ENCODE data around the gene PCSK2.
A peak's percentile ranks its signal among the peaks of the same experiment; 100 is the strongest.

The PCSK2 gene

DNA sequence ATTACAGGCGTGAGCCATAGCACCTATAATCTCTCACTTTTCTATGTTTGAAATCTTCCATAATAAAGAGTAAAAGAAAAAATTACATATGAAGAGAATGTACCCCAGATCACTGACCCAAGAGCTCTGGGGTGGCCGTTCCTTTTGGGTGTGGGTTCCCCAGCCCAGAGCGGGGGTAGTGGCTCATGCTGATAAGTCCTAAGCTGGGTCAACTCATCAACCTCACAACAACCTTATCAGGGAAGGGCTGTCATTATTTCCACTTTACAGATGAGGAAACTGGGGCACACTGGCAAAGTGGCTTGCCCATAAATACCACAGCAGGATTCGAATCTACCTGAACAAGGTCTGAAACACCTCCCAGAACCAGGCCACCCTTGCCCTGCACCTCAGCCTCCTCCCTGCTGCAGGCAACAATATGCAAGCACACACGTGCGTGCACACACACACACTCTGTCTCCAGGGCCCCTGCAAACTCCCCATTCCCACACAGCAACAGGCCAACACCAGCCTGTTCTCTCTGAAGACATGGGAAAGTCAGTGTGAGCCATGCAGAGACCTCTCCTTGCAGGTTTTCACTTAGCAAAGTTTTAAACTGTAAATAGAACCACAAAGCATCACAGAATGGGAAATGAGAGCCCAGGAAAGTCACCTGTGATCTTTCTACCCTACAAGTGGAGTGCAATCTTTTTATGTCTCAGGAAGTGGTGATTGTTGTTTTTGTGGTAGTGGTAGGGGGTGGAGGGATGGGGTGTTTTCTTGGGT lies 276.6 kb downstream of the PCSK2 start:
- Mint-ChIP-seq H3K36me3 (ENCODE audit: low read depth) (no peaks in the 10 kb centered on the region), H3K27me3 (peaks cover 6% of the 10 kb centered on the region), H3K9me3 (no peaks in the 10 kb centered on the region), H3K4me3 (no peak overlapping the region), H3K4me1 (ENCODE audit: low read depth) (peaks cover 21% of the 10 kb centered on the region), H3K27ac (no peak overlapping the region)
- intact Hi-C loops (cut with micrococcal nuclease): loop anchor here (10.0 kb wide), 1 partner anchor 391 kb away; no protein-coding TSS in a partner anchor

- H3K36me3 Mint-ChIP-seq (ENCODE audit: low read depth): no peaks in the 10 kb centered on the region
- peaks cover 21% of the 10 kb centered on the region for H3K4me1 Mint-ChIP-seq (ENCODE audit: low read depth)
- H3K4me3 Mint-ChIP-seq: peak overlapping the region; percentile 79
Observed at GRCh38 chr20:17504066-17504897, 277.4 kb downstream of the PCSK2 start.

DNA sequence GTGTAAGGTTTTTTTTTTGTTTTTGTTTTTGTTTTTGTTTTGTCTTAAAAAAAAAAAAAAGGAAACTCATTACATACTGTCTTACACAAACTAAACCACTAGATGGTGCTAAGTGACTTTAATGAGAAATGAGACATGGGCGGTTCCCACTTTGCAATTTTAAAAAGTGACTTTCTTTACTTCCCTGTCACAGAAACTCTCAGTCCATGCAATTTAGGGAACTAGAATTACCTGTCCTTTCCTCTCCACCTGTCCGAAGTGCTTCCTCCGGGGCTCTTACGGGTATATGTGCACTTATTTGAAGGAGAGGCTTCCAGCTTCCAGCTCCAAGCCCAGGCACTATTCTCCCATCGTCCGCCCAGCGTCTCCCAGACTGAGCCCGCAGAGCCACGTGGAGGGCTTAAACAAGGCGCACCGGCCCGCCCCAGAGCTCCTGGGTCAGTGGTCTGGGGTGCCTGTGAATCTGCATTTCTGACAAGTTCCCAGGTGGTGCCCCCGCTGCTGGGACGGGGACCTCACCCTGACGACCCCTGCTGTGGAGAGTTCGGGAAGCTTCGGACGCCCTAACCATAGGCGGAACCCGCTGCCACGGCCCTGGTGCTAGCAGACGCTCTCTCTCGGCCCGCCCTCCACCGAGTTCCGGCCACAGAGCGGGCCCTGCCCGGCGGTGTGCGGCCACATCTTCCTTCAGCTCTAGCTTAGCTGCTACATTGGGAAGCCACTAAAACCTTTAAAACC lies 278.2 kb downstream of the PCSK2 start:
- Mint-ChIP-seq H3K36me3 (ENCODE audit: low read depth) (no peaks in the 10 kb centered on the region), H3K27ac (peak overlapping the region; percentile 68), H3K4me3 (peak overlapping the region; percentile 79), H3K4me1 (ENCODE audit: low read depth) (peaks cover 21% of the 10 kb centered on the region), H3K27me3 (peaks cover 7% of the 10 kb centered on the region), H3K9me3 (no peaks in the 10 kb centered on the region)
- intact Hi-C loops (cut with micrococcal nuclease): loop anchor here (1.0 to 10.0 kb wide), 4 partner anchors 390 to 771 kb away; partner anchors contain the start of genes KAT14 and PET117

More at GRCh38 chr20:17504066-17504897, 277.4 kb downstream of the PCSK2 start:
- intact Hi-C loops (cut with micrococcal nuclease): loop anchor here (10.0 kb wide), 1 partner anchor 391 kb away; no protein-coding TSS in a partner anchor
- Mint-ChIP-seq H3K27ac (peak overlapping the region; percentile 68), H3K9me3 (no peaks in the 10 kb centered on the region), H3K27me3 (peaks cover 6% of the 10 kb centered on the region)

DNA sequence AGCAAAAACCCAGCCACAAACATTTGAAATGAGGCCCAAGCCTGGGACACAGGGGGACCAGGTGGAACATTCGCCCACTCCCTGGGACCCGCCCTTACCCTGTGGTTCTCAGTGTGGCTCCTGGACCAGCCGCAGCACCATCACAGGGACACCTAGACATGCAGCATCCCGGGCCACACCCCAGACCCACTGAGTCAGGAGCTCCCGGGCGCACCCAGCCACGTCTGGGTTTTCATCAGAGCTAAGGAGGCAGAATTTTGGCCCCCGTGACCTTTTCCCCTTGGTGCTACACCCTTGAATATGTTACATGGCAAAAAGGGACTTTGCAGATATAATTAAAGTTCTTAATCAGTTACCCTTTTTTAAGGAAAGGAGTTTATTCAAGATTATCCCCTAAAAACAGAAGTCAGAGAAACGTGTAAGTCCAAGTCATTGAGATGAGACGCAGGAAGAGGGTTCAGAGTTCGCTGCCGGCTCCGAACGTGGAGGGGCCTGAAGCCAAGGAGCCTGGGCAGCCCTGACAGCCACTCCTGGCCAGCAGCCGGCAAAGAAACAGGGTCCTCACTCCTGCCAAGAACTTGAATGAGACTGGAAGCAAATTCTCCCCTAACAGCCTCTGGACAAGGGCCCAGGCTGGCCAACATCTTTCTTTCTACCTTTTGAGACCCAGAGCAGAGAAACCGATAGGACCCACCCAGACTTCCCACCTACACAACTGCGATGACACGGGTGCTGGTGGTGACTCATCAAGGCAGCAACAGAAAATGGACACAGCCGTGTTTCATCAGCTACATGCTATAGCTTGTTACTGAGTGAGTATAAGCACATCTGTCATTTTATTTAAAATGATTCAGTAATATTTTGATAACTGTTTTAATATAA lies 279.0 kb downstream of the PCSK2 start:
- Mint-ChIP-seq H3K4me1 (ENCODE audit: low read depth) (peaks cover 21% of the 10 kb centered on the region), H3K27ac (peak overlapping the region; percentile 68), H3K9me3 (no peaks in the 10 kb centered on the region), H3K27me3 (peaks cover 7% of the 10 kb centered on the region), H3K36me3 (ENCODE audit: low read depth) (no peaks in the 10 kb centered on the region), H3K4me3 (peak overlapping the region; percentile 79)
- intact Hi-C loops (cut with micrococcal nuclease): loop anchor here (1.0 to 10.0 kb wide), 4 partner anchors 389 to 770 kb away; partner anchors contain the start of genes KAT14 and PET117

- Mint-ChIP-seq H3K4me1 (ENCODE audit: low read depth) (peaks cover 21% of the 10 kb centered on the region), H3K4me3 (no peak overlapping the region), H3K9me3 (no peaks in the 10 kb centered on the region), H3K27ac (no peak overlapping the region), H3K27me3 (peaks cover 6% of the 10 kb centered on the region), H3K36me3 (ENCODE audit: low read depth) (no peaks in the 10 kb centered on the region)
- intact Hi-C loops (cut with micrococcal nuclease): loop anchor here (5.0 to 10.0 kb wide), 2 partner anchors 388 to 630 kb away; partner anchors contain the start of genes KAT14 and PET117
Observed at GRCh38 chr20:17507032-17507431, 280.2 kb downstream of the PCSK2 start.

DNA sequence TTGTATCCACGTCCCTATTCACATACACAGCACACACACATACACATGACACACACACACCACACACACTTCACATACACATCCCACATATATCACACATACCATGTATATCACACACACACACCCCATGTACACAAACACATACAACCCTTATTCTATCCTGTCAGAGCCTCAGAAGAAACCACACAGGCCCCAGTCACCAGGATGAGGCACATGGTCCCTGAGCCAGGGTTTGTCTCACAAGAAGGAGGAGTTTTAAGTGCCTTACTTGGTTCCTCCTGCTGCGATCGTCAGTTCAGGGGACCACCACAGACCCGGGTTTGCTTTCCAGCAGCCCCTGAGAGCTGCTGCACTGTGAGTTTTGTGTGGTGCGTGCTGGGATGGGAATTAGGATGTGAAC lies 280.7 kb downstream of the PCSK2 start:
- H3K27me3 Mint-ChIP-seq: peaks cover 6% of the 10 kb centered on the region
- intact Hi-C loops (cut with micrococcal nuclease): loop anchor here (5.0 to 10.0 kb wide), 2 partner anchors 387 to 630 kb away; partner anchors contain the start of genes KAT14 and PET117
- no peaks in the 10 kb centered on the region for H3K36me3 Mint-ChIP-seq (ENCODE audit: low read depth)
- peaks cover 21% of the 10 kb centered on the region for H3K4me1 Mint-ChIP-seq (ENCODE audit: low read depth)
- H3K9me3 Mint-ChIP-seq: no peaks in the 10 kb centered on the region
- H3K4me3 Mint-ChIP-seq: no peak overlapping the region
- no peak overlapping the region for H3K27ac Mint-ChIP-seq

DNA sequence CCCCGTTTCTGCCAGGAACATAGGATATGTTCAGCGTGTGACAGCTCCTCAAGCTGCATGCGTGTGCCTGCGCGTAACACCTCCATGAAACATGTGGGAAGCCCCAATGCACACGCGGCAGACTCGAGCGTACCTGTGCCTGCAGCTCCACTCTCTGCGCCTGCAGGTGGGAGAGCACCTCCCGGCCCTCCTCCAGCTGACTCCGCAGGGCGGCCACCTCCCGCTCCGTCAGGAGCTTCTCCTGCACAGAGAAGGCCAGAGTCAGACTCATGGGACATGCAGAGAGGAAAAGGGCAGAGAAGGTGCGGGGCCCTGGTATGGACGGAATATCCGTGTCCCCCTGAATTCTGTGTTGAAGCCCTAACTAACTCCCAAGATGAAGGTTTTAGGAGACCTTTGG lies 281.9 kb downstream of the PCSK2 start:
- intact Hi-C loops (cut with micrococcal nuclease): loop anchor here (5.0 to 10.0 kb wide), 2 partner anchors 386 to 629 kb away; partner anchors contain the start of genes KAT14 and PET117
- no peak overlapping the region for H3K27ac Mint-ChIP-seq
- H3K4me1 Mint-ChIP-seq (ENCODE audit: low read depth): peaks cover 21% of the 10 kb centered on the region
- no peak overlapping the region for H3K4me3 Mint-ChIP-seq
- H3K36me3 Mint-ChIP-seq (ENCODE audit: low read depth): no peaks in the 10 kb centered on the region
- H3K9me3 Mint-ChIP-seq: no peaks in the 10 kb centered on the region
- H3K27me3 Mint-ChIP-seq: peaks cover 10% of the 10 kb centered on the region

GRCh38 chr20:17510548-17510947 lies 283.7 kb downstream of the PCSK2 start:
- peaks cover 9% of the 10 kb centered on the region for H3K27me3 Mint-ChIP-seq
- H3K4me1 Mint-ChIP-seq (ENCODE audit: low read depth): peaks cover 6% of the 10 kb centered on the region

GRCh38 chr20:17511401-17511800 lies 284.6 kb downstream of the PCSK2 start:
- H3K27ac Mint-ChIP-seq: no peak overlapping the region
- H3K4me1 Mint-ChIP-seq (ENCODE audit: low read depth): no peaks in the 10 kb centered on the region
- no peaks in the 10 kb centered on the region for H3K36me3 Mint-ChIP-seq (ENCODE audit: low read depth)
- H3K9me3 Mint-ChIP-seq: no peaks in the 10 kb centered on the region
- peaks cover 9% of the 10 kb centered on the region for H3K27me3 Mint-ChIP-seq
- H3K4me3 Mint-ChIP-seq: no peak overlapping the region
- intact Hi-C loops (cut with micrococcal nuclease): no loop called here

More at GRCh38 chr20:17510548-17510947, 283.7 kb downstream of the PCSK2 start:
- Mint-ChIP-seq H3K36me3 (ENCODE audit: low read depth) (no peaks in the 10 kb centered on the region), H3K9me3 (no peaks in the 10 kb centered on the region), H3K27ac (no peak overlapping the region), H3K4me3 (no peak overlapping the region)
- intact Hi-C loops (cut with micrococcal nuclease): no loop called here

GRCh38 chr20:17513939-17514338 lies 287.1 kb downstream of the PCSK2 start:
- Mint-ChIP-seq H3K4me3 (no peak overlapping the region), H3K27me3 (peaks cover 10% of the 10 kb centered on the region), H3K4me1 (ENCODE audit: low read depth) (peaks cover 13% of the 10 kb centered on the region), H3K27ac (no peak overlapping the region), H3K9me3 (no peaks in the 10 kb centered on the region), H3K36me3 (ENCODE audit: low read depth) (no peaks in the 10 kb centered on the region)
- intact Hi-C loops (cut with micrococcal nuclease): no loop called here

GRCh38 chr20:17515053-17515452 lies 288.2 kb downstream of the PCSK2 start:
- intact Hi-C loops (cut with micrococcal nuclease): no loop called here
- Mint-ChIP-seq H3K9me3 (no peaks in the 10 kb centered on the region), H3K36me3 (ENCODE audit: low read depth) (no peaks in the 10 kb centered on the region), H3K27me3 (peaks cover 9% of the 10 kb centered on the region), H3K4me1 (ENCODE audit: low read depth) (peaks cover 13% of the 10 kb centered on the region), H3K27ac (no peak overlapping the region), H3K4me3 (no peak overlapping the region)

GRCh38 chr20:17518339-17519052 lies 291.7 kb downstream of the PCSK2 start:
- Mint-ChIP-seq H3K27ac (no peak overlapping the region), H3K4me3 (no peak overlapping the region), H3K36me3 (ENCODE audit: low read depth) (no peaks in the 10 kb centered on the region), H3K9me3 (no peaks in the 10 kb centered on the region), H3K27me3 (peaks cover 9% of the 10 kb centered on the region), H3K4me1 (ENCODE audit: low read depth) (peaks cover 18% of the 10 kb centered on the region)
- intact Hi-C loops (cut with micrococcal nuclease): no loop called here
